GM15510 (cell line): Measurements from ENCODE around the gene PLLP.
A peak's percentile ranks its signal among the peaks of the same experiment; 100 is the strongest.

Experiments used
- POLR2A ChIP-seq: IDR thresholded peaks from 3 replicates; pipeline ENCODE4 v1.6.1; 2011; ENCODE audit warnings: borderline replicate concordance; ENCODE audit not compliant: insufficient read length; ENCODE audit errors: extremely low read depth

The PLLP gene

DNA sequence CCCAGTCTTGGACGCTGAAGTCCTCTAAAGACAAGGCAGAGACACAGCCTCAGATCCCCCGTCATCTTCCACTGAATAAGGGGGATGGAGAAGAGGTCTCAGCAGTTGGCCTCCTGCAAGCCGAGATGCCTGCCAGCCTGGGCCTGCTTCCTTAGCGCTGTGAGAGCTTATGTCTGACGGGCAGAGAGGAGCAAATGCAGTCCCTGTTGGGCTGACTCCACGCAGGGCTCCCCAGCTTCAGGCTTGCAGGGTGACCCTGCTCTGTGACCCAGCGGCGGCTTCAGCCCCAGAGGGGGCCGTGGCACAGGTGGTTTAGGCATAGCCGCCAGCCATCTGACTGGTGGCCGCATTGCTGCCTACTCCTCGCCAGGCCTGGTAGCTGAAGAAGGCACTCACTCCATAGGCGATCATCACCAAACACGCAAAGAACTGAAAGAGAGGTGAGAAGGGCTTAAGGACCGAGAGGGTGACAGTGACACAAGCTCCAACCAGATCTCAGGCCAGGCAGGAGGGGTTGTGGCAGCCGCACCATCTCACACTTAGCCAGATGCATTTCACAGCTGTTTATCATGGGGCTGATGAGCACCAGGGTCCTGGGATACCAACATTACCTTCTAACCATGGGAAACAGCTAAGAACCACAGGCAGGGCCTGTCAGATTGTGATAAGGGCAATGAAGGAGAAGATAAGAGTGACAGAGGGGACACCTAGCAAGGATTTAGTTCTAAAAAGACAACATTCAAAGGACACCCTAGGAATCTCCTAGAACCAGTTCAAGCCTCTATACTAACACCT, 27.7 kb downstream of the PLLP start:
- TF ChIP-seq POLR2A: no peak

DNA sequence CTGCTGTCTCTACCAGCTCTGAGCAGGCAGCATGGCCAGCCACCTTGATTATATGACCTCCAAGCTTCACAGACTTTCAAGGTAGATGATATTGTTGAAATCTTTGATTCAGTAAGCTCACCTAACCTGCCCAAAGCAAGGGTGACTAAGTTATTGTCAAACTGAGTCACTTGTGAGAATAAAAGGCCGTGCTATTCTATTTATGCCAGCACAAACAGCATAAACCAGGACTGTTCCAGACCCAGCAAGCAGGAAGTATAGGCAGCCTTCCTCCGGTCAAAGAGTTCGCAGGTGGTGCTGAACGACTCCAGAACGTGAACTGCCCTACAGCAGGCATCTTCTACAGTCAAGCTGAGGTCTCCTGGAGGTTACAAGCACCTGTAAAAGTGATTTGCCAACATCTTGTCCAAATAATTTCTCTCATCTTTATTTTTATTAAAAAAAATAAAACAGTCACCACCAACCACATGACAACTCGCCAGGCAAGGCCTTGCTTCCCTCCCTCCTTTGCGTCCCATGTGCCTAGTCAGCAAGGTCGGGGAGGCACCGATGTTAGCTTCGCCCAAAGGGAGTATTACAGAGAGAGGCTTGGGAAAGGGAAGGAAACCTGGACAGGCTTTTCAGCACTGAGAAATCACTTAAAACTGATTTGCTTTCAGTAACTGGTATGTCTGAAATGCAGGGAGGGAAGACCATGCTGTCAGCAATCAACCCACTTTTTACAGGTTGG, 28.6 kb downstream of the PLLP start:
- TF ChIP-seq POLR2A: no peak

DNA sequence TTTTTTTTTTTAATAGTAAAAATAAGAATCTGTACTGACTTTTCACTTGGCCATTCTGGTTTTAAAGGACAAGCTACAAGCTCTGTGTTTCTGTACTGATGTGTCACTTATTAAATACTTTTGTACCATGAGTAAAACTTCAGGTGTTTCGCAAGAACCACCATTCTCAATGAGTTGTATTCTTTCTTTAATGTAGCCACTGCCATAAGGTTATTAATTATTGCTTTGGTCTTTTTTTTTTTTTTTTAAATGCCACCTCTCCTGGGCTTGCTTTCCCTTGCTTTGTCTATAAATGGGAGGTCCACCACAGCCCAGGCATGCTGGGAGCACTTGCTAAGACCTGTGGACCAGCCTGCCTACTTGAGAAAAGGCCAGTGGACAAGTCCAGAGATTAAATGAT, 31.0 kb downstream of the PLLP start:
- no peak for TF ChIP-seq POLR2A

DNA sequence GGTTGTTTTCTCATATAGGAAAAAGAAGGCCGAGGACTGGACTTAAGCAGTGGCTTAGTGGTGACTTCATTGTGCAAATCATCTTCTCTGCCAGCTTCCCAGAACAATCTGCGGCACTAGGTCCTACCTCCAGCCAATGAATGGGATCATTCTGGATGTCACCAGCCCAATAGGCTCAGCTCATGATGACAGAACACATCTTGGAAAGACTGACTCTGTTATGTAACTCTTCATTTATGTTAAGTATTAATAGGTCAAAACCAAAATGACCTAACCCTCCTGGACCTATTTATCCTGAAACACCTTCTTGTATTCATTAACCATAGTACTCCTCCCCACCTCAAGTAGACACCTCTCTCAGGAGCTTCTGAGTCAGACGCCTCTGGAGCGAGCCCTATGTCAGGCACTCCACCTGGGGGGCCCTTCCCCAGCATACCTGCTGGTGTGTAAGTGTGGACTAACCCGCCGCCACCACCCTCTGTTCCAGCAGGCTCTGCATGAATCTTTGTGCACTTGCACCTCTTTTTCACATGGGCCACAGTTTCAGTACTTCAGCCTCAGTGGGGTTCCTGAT, 32.2 kb downstream of the PLLP start:
- TF ChIP-seq POLR2A: no peak

DNA sequence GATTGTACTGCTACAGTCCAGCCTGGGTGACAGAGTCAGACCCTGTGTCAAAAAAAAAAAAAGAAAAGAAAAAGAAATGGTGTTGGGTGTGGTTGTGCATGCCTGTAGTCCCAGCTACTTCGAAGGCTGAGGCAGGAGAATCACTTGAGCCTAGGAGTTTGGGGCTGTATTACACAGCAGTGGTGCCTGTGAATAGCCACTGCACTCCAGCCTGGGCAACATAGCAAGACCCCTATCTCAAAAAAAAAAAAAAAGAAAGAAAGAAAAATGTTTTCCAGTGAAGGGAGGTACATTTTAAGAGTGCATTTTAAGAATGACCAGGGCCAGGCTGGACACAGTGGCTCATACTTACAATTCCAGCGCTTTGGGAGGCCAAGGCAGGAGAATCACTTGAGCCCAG, 33.1 kb downstream of the PLLP start:
- no peak for TF ChIP-seq POLR2A

DNA sequence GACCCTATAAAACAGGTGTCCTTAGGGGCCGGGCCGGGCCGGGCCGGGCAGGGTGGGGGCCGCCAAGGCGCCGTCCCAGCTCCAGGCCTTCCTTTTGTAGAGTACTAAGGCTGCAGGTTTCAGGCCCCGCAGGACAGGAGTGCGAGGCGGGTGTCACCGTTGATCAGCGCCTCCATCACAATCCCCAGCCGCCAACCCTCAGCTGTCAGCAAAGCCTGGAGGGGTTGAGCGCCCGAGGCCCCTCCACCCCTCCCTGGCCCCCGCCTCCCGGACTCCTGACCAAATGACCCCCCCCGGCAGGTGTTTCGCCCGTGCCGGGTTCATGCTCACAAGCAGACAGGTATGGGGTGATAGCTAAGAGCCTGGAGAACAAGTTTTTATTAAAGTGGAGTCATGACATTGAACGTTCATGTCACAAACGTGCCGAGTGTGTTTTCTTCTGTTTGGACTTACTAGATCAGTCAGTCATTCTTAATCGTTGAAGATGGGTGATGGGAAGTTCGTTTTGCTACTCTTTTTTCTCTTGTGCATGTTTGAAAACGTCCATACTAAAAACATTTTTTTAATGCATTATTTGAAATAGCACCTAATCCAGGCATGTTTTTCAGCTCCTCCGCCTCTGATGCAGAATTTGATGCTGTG, 38.9 kb downstream of the PLLP start:
- TF ChIP-seq POLR2A: no peak

DNA sequence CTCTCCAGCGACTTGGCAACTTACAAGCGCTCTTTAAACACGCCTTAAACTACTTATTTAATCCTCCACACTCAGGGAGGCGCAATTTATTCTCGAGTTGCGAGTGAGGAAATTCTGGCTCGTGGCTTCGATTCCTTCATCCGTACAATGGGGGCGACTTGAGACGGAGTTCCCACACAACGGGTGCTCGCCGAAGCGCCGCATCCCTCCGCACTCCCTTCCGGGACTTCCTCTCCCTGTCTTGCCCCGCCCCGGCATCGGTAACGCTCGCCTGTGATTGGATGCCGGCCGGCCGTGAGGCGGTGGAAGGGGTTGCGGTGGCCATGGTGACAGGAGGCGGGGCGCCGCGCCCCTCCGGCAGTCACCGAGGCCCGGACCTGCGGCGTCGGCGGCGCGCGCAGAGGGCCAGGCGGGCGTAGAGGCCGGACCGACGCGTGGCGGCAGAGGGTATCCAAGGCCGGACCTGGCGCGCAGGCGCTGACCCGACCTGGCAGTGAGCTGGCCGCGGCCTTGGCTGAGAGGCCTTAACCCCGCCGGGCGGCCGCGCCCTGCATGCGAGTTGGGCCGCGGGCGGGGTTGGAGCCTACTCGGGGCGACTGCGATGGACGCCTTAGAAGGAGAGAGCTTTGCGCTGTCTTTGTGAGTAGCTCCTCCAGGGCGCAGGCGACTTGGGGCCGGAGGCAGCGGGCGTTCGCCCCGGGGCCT, 39.6 kb downstream of the PLLP start, which contains the start of gene ARL2BP:
Gene ARL2BP, plus strand, starts transcription at position 493 of the 705 bp plus-strand sequence. Its CDS starts 109 bp downstream, at position 602.
- peak; percentile 86 for TF ChIP-seq POLR2A

DNA sequence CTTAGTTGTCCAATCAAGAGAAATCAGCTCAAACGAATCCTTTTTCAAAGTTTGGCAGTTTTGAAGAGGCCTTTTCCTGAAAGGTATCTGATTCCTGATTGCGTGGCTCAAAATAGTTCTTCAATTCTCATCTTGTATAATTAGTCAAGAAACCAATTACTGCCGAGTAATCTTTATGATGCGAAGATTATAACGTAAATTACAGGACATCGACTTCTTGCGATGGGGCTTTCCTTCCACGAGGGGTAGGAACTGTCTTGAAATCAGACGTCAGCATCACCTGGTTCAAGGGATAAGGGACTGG, 40.1 kb downstream of the PLLP start:
- TF ChIP-seq POLR2A: no peak

DNA sequence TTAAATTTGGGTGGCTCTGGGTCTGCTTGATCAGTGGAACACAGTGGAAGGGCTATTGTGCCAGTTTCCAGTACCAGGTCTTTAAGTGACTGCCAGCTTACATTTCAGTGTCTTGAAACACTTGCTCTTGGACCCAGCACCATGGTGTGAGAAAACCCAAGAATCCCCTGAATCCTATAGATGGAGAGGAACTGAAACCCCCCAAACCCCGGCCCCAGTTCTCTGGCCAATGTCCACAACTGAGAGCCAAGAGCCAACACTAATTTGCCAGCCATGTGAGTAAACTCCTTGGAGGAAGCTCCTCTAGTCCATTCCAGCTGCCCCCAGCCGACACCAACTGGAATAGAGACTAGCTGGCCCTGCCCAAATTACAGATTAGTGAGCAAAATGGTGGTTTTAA, 41.8 kb downstream of the PLLP start:
- no peak for TF ChIP-seq POLR2A

DNA sequence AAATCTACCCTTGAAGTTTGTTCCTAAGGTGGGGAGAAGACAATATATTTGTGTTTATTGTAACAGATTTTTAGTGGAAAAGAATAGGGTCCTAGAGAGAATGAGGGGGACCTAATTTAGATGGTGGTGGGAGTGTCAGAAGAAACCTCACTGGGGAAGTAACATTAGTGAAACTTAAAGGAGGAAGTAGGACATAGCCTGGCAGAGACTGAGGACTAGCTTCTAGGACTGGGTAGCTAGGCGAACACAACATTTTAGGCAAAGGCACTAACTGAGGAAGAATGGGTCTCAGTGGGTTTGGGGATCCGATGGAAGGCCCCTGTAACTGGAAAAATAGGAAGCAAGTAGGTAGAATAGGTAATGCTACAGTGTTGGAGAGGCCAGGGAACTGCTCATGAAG, 43.6 kb downstream of the PLLP start:
- no peak for TF ChIP-seq POLR2A

DNA sequence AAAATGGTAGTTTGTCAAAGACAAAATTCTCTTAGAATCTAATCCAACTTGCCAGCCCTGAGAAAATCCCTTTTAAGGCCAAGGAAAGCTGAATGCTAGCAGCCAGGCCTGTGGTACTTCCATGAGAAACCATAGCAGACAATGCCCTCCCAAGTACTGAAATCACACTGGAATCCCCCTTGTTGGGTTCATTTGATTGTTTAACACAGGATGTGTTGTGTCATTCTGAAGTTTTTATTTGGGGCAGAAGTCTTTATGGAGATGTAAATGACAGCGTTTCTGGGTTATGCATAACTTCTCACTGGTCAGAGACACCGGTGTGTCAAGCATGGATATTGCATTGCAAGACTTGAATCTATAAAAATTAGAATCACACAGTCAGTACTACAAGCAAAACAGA, 45.4 kb downstream of the PLLP start:
- no peak for TF ChIP-seq POLR2A

DNA sequence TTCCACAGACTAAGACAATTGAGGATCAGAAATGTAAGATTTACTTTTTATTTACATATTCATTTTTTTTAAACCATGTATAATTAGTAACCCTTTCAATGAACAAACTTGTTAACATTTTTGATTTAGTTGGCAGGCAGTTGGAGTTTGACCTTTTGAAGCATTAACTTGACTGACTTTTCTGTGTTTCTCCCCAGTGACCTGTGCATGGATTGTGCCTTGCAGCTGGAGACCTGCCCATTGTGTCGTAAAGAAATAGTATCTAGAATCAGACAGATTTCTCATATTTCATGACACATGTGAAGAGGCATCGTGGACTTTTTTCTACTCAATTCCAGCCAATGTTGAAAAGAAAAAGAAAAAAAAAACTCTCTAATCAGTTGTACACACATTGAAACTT, 45.8 kb downstream of the PLLP start:
- no peak for TF ChIP-seq POLR2A

DNA sequence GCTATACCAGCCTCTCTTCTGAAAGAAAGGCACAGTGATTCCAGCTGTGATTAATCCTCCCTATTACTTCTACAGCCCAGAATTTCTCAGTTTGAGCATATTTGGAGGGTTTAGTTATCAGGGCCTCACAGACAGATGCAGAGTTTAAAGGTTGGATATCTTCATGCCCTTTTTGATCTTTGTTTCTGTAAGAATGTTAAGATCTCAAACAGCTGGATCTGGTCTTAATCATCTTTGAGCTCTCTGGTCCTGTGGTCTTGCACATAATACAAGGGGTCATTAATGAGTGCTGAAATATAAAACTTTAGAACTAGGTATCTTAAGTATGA, 48.5 kb downstream of the PLLP start:
- no peak for TF ChIP-seq POLR2A

DNA sequence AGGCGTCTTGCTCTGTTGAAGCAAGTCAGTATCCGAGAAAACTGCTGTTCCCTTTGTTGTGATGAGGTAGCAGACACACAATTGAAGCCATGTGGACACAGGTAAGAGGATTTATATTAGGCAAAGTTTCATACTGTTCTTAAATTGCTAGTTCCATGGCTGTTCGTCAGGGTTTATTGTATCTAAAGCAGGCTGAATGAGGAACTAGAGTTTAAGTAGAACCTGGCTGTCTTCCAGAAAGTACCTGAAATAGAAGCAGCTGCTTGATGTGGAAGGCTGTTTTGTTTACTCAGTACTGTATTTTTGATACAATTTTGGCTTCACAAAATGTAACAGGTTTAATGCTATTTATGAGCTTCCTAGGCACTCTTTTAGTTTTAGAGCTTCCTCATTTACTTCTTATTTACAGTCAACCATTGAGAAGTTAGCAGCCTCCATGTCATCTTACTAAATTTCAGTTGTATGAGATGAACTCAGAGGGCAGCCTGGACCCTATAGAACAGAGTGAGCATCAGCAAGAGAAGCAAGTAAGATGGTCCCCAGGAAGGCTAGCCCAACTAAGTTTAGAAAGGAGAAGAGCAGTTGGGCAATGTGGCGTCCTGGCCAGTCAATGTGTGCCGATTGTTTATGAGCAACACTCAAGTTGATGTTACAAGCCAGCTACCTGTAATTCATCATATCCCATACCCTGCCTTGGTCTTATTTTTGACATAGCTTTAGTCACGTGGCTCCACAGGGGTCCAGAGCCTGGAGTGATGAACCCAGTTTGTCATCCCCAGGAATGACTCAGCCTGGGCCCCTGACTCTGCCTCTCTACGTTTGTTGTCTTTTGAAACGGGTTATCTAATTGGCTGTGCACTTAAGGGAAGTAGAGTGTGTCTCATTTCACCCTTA, 49.1 kb downstream of the PLLP start:
- no peak for TF ChIP-seq POLR2A

DNA sequence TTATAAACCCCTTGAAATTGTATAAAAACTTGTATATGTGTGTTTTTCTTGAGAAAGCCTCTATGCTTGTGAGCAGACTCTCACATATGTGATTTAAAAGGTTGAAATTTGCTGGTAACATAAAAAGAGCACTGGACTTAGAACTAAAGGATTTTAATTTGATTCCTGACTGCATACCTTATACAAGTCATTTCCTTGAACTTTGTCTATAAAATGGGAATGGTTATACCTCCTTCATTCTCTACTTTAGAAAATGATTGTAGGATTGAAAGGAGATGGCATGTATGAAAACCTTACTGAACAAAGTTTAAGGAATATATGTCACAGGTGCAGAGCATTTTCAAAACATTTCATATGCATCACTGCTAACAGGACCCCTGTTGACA, 49.8 kb downstream of the PLLP start:
- TF ChIP-seq POLR2A: no peak
